ENCODE data around the gene RPL37A. TPM values are rescaled to one million over a fixed set of nuclear protein-coding genes. Genes with fewer than 3 reads are reported as not detected.

RPL37A gene
- total RNA-seq, 1 donor from 2014 or later = 2,564 TPM

DNA sequence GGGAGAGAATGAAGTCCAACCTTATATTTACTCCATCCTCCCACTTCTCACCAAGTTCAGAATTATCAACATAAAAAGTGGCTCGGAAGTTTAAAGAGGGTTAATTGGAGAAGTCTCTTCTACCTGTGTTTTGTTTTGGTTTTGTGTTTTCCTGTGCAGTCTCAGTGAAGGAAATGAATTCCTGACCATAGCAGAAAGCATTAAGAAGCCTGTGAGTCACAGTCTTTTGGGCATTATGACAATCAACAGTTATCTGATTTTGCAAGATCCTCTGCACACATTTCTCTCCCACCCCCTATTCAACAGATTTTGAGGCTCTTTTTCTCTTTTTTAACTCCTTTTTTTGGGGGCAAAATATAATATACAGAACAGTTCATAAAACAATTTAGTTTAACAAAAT lies 8.6 kb upstream of the RPL37A start:
- Histone ChIP-seq H3K4me3 (ENCODE audit: low read depth, low read length) (no peak overlapping the region), H3K27me3 (ENCODE audit: control insufficient read depth, insufficient read depth, low read length) (no peaks in the 10 kb centered on the region), H3K36me3 (ENCODE audit: control insufficient read depth, insufficient read depth, low read length) (no peaks in the 10 kb centered on the region)
- TF ChIP-seq CTCF (IDR thresholded peaks at IDR 0.05; ENCODE audit: insufficient read depth, low read length, poor library complexity, severe bottlenecking) = no peak
- DNase-seq (ENCODE audit: low read depth) = peak; percentile 18

DNA sequence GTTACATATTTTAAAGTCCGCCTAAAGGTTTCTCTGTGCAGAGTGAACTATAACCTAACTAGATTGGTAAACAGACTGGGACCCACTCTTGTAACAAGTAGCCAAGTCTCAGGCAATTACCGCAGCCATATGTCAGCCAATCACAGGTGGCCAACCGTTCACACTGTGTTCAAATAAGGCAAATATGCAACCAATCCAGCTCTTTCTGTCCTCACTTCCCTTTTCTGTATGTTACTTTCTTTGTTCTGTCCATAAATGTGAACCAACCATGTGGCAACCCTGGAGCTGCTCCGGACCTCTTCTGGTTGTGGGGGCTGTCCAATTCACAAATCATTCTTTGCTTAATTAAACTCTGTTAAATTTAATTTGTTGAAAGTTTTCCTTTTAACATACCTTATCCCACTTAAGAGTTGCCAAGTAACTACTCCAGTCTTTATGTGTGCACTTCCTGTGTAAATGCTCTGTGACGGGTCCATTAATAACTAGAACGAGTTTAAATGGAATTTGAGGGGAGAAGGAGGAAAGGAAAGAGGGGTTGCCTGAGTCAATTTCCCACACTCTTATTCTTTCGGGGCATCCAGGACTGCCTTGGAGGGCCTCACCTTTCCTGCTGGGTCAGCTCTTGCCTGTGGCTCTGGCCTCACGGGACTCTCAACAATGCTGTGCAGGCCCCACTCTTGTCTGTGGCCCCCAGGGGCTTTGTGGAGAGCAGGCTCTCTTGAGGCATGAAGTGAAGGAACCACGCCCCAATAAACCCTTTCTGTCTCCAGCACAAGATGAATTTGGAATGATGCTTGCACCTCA lies 6.6 kb upstream of the RPL37A start:
- H3K4me3 ChIP-seq (ENCODE audit: low read depth, low read length) = no peak overlapping the region
- no peak for DNase-seq (ENCODE audit: low read depth)
- no peaks in the 10 kb centered on the region for H3K36me3 ChIP-seq (ENCODE audit: control insufficient read depth, insufficient read depth, low read length)
- TF ChIP-seq CTCF (IDR thresholded peaks at IDR 0.05; ENCODE audit: insufficient read depth, low read length, poor library complexity, severe bottlenecking) = no peak
- no peaks in the 10 kb centered on the region for H3K27me3 ChIP-seq (ENCODE audit: control insufficient read depth, insufficient read depth, low read length)

DNA sequence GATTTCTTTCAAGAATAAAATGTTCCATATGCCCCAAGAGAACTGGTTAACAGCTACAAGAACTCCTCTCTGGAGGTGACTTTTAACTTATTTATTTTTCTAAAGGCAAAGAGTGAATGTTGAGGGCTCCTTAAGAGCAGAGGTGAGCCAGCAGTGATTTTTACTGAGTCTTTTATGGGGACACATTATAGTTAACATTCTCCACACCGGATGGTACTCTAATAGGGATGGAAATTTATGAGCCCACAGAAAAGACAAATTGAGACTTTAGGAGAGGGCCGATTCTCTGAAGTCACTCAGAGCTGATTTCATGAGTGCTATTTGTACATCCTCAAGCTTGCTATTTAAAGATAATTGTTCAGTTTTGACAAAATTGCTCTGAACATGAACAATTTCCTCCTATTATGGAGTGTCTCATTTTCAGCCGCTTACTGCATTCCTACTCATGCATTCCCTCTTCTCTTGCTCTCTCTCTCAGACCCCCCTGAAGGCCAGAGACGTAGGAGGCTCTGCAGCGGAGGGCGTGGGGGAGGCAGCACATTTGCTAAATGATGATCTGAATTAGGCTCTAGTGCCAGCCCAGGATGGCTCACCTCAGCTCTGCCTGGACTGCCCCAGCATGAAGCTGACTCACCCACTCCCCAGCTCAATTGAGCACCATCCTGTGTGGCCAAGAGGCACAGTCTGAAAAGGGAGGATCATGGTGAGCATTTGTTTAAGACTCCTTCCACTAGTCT lies 5.9 kb upstream of the RPL37A start:
- no peaks in the 10 kb centered on the region for H3K36me3 ChIP-seq (ENCODE audit: control insufficient read depth, insufficient read depth, low read length)
- no peak for TF ChIP-seq CTCF (IDR thresholded peaks at IDR 0.05; ENCODE audit: insufficient read depth, low read length, poor library complexity, severe bottlenecking)
- H3K27me3 ChIP-seq (ENCODE audit: control insufficient read depth, insufficient read depth, low read length) = no peaks in the 10 kb centered on the region
- DNase-seq (ENCODE audit: low read depth) = peak; percentile 79
- no peak overlapping the region for H3K4me3 ChIP-seq (ENCODE audit: low read depth, low read length)

- Histone ChIP-seq H3K4me3 (ENCODE audit: low read depth, low read length) (no peak overlapping the region), H3K36me3 (ENCODE audit: control insufficient read depth, insufficient read depth, low read length) (no peaks in the 10 kb centered on the region), H3K27me3 (ENCODE audit: control insufficient read depth, insufficient read depth, low read length) (no peaks in the 10 kb centered on the region)
- TF ChIP-seq CTCF (IDR thresholded peaks at IDR 0.05; ENCODE audit: insufficient read depth, low read length, poor library complexity, severe bottlenecking) = no peak
- no peak for DNase-seq (ENCODE audit: low read depth)
Measured at GRCh38 chr2:216493334-216493685, 5.3 kb upstream of the RPL37A start.

DNA sequence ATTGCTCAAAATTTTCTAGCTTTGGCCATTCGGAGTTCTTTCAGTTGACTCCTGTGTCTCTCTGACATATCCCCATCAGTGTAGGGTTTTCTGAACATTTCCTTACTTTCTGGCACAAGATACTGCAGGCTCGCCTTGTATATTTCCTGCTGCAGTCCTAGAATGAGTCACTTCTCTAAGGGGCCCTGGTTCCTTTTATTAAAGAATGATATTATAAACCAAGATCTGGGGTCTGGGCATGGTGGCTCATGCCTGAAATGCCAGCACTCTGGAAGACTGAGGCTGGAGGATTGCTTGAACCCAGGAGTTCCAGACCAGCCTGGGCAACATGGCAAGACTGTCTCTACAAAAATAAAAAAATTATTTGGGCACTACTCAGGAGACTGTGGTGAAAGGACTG lies 3.0 kb upstream of the RPL37A start:
- Histone ChIP-seq H3K36me3 (ENCODE audit: control insufficient read depth, insufficient read depth, low read length) (peaks cover 2% of the 10 kb centered on the region), H3K4me3 (ENCODE audit: low read depth, low read length) (no peak overlapping the region), H3K27me3 (ENCODE audit: control insufficient read depth, insufficient read depth, low read length) (no peaks in the 10 kb centered on the region)
- no peak for TF ChIP-seq CTCF (IDR thresholded peaks at IDR 0.05; ENCODE audit: insufficient read depth, low read length, poor library complexity, severe bottlenecking)
- DNase-seq (ENCODE audit: low read depth) = no peak
